Mesendoderm (in vitro differentiated cells): ENCODE measurements around the gene MRPS35.

Source experiments
- DNase-seq: peaks from one replicate; pipeline ENCODE4 v3.0.0; 2013
- H2AK5ac ChIP-seq: 2 replicates; pipeline ENCODE4 v1.6.1; 2013; ENCODE audit warnings: low read length, inconsistent platforms
- H2BK120ac ChIP-seq: 2 replicates; pipeline ENCODE4 v1.6.1; 2013; ENCODE audit warnings: low read depth, mild to moderate bottlenecking, low read length, moderate library complexity, mixed read lengths
- H2BK15ac ChIP-seq: replicated peaks from 2 replicates; pipeline ENCODE4 v1.6.1; 2013; ENCODE audit warnings: low read depth, mild to moderate bottlenecking, moderate library complexity
- H2BK5ac ChIP-seq: 2 replicates; pipeline ENCODE4 v1.6.1; 2013; ENCODE audit warnings: low read length, inconsistent platforms
- H3K18ac ChIP-seq: 2 replicates; pipeline ENCODE4 v1.6.1; 2013; ENCODE audit warnings: mild to moderate bottlenecking, low read length, mixed read lengths
- H3K23ac ChIP-seq: one replicate; pipeline ENCODE4 v1.6.1; 2013; ENCODE audit warnings: low read length
- H3K27ac ChIP-seq: 2 replicates; pipeline ENCODE4 v1.5.1; 2013; ENCODE audit warnings: low read depth, mild to moderate bottlenecking, inconsistent platforms, low read length, moderate library complexity
- H3K27me3 ChIP-seq: 2 replicates; pipeline ENCODE4 v1.6.1; 2013; ENCODE audit warnings: low read length, control low read depth, mild to moderate bottlenecking, inconsistent platforms; ENCODE audit not compliant: insufficient read depth, poor library complexity
- H3K36me3 ChIP-seq: 2 replicates; pipeline ENCODE4 v1.6.1; 2013; ENCODE audit warnings: low read length, inconsistent platforms; ENCODE audit not compliant: control insufficient read depth, insufficient read depth
- H3K4ac ChIP-seq: one replicate; pipeline ENCODE4 v1.6.1; 2013; ENCODE audit warnings: low read depth, mild to moderate bottlenecking, low read length, moderate library complexity
- H3K4me1 ChIP-seq: 2 replicates; pipeline ENCODE4 v1.6.1; 2013; ENCODE audit warnings: low read depth, low read length, inconsistent platforms; ENCODE audit not compliant: control insufficient read depth
- H3K4me2 ChIP-seq: 2 replicates; pipeline ENCODE4 v1.6.1; 2013; ENCODE audit warnings: low read length
- H3K4me3 ChIP-seq: 2 replicates; pipeline ENCODE4 v1.5.1; 2013; ENCODE audit warnings: mild to moderate bottlenecking, low read length
- H3K56ac ChIP-seq: one replicate; pipeline ENCODE4 v1.6.1; 2013; ENCODE audit warnings: low read length
- H3K79me1 ChIP-seq: 2 replicates; pipeline ENCODE4 v1.6.1; 2013; ENCODE audit warnings: low read length, inconsistent platforms
- H3K79me2 ChIP-seq: 2 replicates; pipeline ENCODE4 v1.6.1; 2013; ENCODE audit warnings: mild to moderate bottlenecking, low read length; ENCODE audit not compliant: control insufficient read depth, insufficient read depth
- H3K9ac ChIP-seq: 2 replicates; pipeline ENCODE4 v1.6.1; 2013; ENCODE audit warnings: low read length, inconsistent platforms
- H4K5ac ChIP-seq: one replicate; pipeline ENCODE4 v1.6.1; 2013; ENCODE audit warnings: low read length
- H4K8ac ChIP-seq: one replicate; pipeline ENCODE4 v1.6.1; 2013; ENCODE audit warnings: low read depth, mild to moderate bottlenecking, control low read depth, low read length, moderate library complexity
- WGBS: extraction: QIAGEN DNeasy Blood & Tissue Kit; methylation state at CpG from one replicate; pipeline ENCODE4 v1.1.7; 2013; ENCODE audit warnings: low lambda C conversion rate, missing lambda C conversion rate; ENCODE audit not compliant: insufficient coverage; ENCODE audit errors: extremely low coverage; 5-methylcytosine and 5-hydroxymethylcytosine counted together

The MRPS35 gene

DNA sequence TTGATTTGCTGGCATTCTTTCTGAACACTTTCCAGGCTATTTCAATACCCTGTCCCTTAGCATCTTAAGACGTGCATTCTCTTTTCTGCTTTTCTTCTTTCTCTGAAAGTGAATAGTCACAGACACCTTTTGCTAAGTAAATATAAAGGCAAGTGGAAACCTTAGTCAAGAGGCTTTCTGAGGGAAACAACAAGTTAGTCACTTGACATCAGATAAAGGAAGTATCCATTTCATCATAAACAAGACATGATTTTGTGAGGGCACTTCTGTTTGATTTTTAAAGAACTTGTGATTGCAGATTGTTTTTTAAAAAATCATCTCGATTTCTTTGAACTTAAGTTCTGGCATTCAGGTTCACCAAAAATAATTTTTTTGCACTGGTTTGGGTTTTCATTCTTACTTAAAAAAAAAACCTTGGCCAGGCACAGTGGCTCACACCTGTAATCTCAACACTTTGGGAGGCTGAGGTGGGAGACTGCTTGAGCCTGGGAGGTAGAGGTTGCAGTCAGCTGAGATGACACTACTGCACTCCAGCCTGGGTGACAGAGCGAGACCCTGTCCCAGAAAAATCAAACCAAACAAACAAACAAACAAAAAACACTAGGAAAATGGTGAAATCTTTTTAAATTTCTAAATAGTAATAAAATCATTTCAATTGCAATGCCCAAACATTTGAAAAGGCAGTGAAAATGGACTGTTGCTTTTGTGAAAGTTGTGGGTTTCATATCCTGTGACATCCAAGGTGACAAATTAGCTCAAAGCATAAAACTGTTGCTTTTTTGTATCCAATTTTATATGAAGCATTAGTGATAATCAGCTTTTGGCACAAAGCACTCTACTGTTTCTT, 61.1 kb downstream of the MRPS35 start:
- H2BK5ac ChIP-seq: no peak overlapping the region
- no peak overlapping the region for H3K4me2 ChIP-seq
- no peaks in the 10 kb centered on the region for H3K79me2 ChIP-seq
- no peak overlapping the region for H2BK120ac ChIP-seq
- no peak overlapping the region for H2BK15ac ChIP-seq
- no peak overlapping the region for H3K4ac ChIP-seq
- H3K27ac ChIP-seq: no peak overlapping the region
- no CpG with 5 or more reads among the region's 3 CpGs for WGBS
- no peak overlapping the region for H4K5ac ChIP-seq
- no peak overlapping the region for H3K23ac ChIP-seq
- DNase-seq: no peak
- no peak overlapping the region for H3K9ac ChIP-seq
- no peak overlapping the region for H3K4me3 ChIP-seq
- H3K56ac ChIP-seq: no peak overlapping the region
- no peaks in the 10 kb centered on the region for H3K4me1 ChIP-seq
- H3K27me3 ChIP-seq: no peaks in the 10 kb centered on the region
- no peaks in the 10 kb centered on the region for H3K36me3 ChIP-seq
- H3K18ac ChIP-seq: no peak overlapping the region
- no peak overlapping the region for H4K8ac ChIP-seq
- H3K79me1 ChIP-seq: no peaks in the 10 kb centered on the region
- H2AK5ac ChIP-seq: no peak overlapping the region

DNA sequence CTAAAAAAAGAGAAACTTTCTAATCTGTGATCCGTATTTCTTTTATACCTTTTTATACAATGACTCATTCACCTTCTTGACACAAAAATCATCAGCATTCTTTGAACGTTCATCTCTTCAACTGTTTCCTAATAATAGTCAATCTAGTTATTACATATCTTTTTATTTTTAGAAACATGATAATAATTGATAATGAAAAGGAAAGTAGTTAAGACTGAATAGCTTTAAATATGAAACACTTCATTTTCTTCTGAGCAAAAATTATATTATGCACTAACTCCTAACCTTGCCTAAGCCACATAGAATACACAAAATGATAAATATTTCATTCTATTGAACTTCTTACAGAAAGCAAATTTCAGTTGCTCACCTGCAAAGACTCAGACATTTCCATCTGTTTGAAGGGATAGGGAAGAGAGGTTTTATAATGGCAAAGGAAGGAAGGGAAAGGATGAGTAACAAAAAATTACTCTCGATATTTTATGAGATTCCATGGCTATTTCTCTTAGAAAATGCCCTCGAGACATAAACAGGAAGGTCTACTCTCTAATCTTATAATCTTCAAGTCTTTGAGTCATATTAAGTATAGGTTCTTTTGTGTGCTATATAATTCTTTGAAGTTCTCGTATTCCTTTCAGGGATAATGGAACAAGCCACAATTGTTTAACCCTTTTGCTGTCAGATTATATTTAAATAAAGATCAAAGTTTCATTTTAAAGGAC, 61.9 kb downstream of the MRPS35 start:
- H3K79me2 ChIP-seq: no peaks in the 10 kb centered on the region
- no peak overlapping the region for H4K8ac ChIP-seq
- no peak overlapping the region for H2BK120ac ChIP-seq
- no peak overlapping the region for H3K4ac ChIP-seq
- no peaks in the 10 kb centered on the region for H3K27me3 ChIP-seq
- H3K36me3 ChIP-seq: no peaks in the 10 kb centered on the region
- no peak overlapping the region for H2BK15ac ChIP-seq
- no peak overlapping the region for H3K4me3 ChIP-seq
- DNase-seq: no peak
- H3K18ac ChIP-seq: no peak overlapping the region
- H2BK5ac ChIP-seq: no peak overlapping the region
- no CpG with 5 or more reads among the region's 5 CpGs for WGBS
- H3K4me2 ChIP-seq: no peak overlapping the region
- H3K9ac ChIP-seq: no peak overlapping the region
- no peak overlapping the region for H3K23ac ChIP-seq
- H3K56ac ChIP-seq: no peak overlapping the region
- no peak overlapping the region for H4K5ac ChIP-seq
- no peak overlapping the region for H2AK5ac ChIP-seq
- no peaks in the 10 kb centered on the region for H3K79me1 ChIP-seq
- H3K4me1 ChIP-seq: no peaks in the 10 kb centered on the region
- H3K27ac ChIP-seq: no peak overlapping the region

DNA sequence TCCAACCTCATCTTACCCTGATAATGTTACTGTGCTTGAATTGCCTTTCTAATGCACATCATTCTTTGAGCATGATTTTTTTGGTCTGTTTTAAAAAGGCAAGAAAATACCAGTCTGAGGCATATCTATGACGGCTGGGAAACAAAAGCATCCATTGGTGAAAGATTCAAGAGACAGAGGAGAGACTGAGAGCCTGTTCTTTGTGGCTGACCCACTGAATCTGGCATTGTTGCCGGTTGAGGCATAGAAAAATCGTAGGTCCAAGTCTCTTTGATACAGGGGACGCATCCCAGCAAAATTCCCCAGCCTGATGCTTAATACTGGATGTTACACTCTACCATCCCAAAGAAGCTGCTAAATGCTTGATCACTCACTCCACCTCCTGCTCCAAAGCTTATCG, 66.5 kb downstream of the MRPS35 start:
- no peak overlapping the region for H4K8ac ChIP-seq
- peaks cover 5% of the 10 kb centered on the region for H3K4me1 ChIP-seq
- peaks cover 2% of the 10 kb centered on the region for H3K79me1 ChIP-seq
- no peak overlapping the region for H3K4me3 ChIP-seq
- H2AK5ac ChIP-seq: no peak overlapping the region
- H2BK5ac ChIP-seq: no peak overlapping the region
- H3K36me3 ChIP-seq: no peaks in the 10 kb centered on the region
- H3K4ac ChIP-seq: no peak overlapping the region
- no peak overlapping the region for H2BK120ac ChIP-seq
- H3K27me3 ChIP-seq: no peaks in the 10 kb centered on the region
- H4K5ac ChIP-seq: no peak overlapping the region
- no peak overlapping the region for H3K56ac ChIP-seq
- no CpG with 5 or more reads among the region's 5 CpGs for WGBS
- H3K23ac ChIP-seq: no peak overlapping the region
- H3K4me2 ChIP-seq: no peak overlapping the region
- no peak overlapping the region for H2BK15ac ChIP-seq
- peaks cover 10% of the 10 kb centered on the region for H3K79me2 ChIP-seq
- H3K9ac ChIP-seq: no peak overlapping the region
- H3K27ac ChIP-seq: no peak overlapping the region
- DNase-seq: no peak
- no peak overlapping the region for H3K18ac ChIP-seq

GRCh38 chr12:27778206-27778605, 67.6 kb downstream of the MRPS35 start:
- DNase-seq: no peak

DNA sequence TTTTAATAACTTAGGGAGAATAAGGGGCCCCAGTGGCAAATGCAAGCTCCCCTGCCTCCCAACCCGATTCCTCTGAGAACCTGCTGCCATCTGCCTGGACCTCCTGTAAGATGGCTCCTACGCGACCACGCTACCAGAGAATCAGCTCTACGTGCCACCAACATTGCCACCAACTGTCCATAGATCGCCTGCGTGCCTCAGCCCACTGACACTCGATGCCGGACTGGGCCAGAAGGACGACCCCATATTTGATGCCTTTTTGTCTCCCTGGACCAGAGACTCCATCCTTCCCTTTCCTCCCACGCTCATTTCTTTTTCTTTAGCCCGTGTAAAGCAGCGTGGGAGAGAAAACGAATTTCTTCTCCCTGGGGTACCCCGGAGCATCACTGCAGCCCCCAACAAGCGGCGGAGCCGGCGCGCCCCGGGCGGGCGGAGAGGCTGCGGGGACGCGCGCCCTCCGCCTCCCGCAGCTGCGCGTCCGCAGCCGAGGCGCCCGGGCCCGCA, 68.8 kb downstream of the MRPS35 start:
- no CpG with 5 or more reads among the region's 36 CpGs for WGBS
- Histone ChIP-seq H3K9ac (peak overlapping the region; percentile 85), H3K4me1 (peaks cover 5% of the 10 kb centered on the region), H2AK5ac (no peak overlapping the region), H2BK120ac (no peak overlapping the region), H3K27me3 (no peaks in the 10 kb centered on the region), H3K4me2 (peak overlapping the region; percentile 69), H3K4ac (peak overlapping the region; percentile 95), H3K18ac (peak overlapping the region; percentile 62), H3K56ac (peak overlapping the region; percentile 99), H3K23ac (no peak overlapping the region), H2BK15ac (no peak overlapping the region), H4K8ac (no peak overlapping the region), H3K79me2 (peaks cover 20% of the 10 kb centered on the region), H3K36me3 (no peaks in the 10 kb centered on the region), H2BK5ac (no peak overlapping the region), H3K27ac (peak overlapping the region; percentile 92), H4K5ac (no peak overlapping the region), H3K4me3 (peak overlapping the region; percentile 69), H3K79me1 (peaks cover 5% of the 10 kb centered on the region)
- peak; percentile 43 for DNase-seq

More at GRCh38 chr12:27778206-27778605, 67.6 kb downstream of the MRPS35 start:
- Histone ChIP-seq H3K4me1 (peaks cover 5% of the 10 kb centered on the region), H3K27ac (no peak overlapping the region), H4K5ac (no peak overlapping the region), H3K4me2 (no peak overlapping the region), H3K4me3 (no peak overlapping the region), H3K18ac (no peak overlapping the region), H3K56ac (no peak overlapping the region), H3K79me2 (peaks cover 14% of the 10 kb centered on the region), H3K27me3 (no peaks in the 10 kb centered on the region), H2AK5ac (no peak overlapping the region), H2BK5ac (no peak overlapping the region), H3K79me1 (peaks cover 2% of the 10 kb centered on the region), H3K23ac (no peak overlapping the region), H4K8ac (no peak overlapping the region), H3K9ac (no peak overlapping the region), H2BK120ac (no peak overlapping the region), H2BK15ac (no peak overlapping the region), H3K36me3 (no peaks in the 10 kb centered on the region), H3K4ac (no peak overlapping the region)
- WGBS: no CpG with 5 or more reads among the region's 1 CpG
